ENCODE data around the gene PEX16.
A peak's percentile ranks its signal among the peaks of the same experiment; 100 is the strongest.

PEX16 gene

DNA sequence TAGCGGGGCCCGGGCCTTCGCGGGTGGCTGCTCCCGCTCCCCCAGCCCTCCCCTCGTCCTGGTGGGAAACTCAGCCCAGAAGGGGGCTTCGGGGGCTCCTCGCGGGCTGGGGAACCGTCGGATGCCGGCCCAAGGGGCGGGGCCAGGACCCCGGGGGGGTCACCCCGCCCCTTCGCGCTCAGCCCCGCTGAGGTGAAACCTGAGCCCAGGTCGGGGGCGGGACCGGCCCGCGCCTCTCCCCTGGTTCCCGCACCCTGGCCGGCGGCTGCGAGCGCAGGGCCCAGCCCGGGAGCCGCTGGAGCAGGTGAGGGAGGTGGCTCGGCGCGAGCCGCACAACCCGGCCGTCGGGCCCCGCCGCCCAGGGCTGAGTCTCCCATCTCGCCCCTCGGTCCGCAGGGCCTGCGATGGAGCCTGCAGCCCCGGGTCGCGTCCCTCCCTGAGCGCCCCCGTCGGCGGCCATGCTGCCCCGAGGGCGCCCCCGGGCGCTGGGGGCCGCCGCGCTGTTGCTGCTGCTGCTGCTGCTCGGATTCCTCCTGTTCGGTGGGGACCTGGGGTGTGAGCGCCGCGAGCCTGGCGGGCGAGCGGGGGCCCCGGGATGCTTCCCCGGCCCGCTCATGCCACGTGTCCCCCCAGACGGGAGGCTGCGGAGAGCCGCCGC lies 4.9 kb upstream of the PEX16 start, which contains the start of gene LARGE2:
LARGE2 (plus strand) TSS at position 232 of the 658 bp plus-strand sequence; CDS start at position 459, 227 bp downstream.
- TF ChIP-seq, protein P1, sequence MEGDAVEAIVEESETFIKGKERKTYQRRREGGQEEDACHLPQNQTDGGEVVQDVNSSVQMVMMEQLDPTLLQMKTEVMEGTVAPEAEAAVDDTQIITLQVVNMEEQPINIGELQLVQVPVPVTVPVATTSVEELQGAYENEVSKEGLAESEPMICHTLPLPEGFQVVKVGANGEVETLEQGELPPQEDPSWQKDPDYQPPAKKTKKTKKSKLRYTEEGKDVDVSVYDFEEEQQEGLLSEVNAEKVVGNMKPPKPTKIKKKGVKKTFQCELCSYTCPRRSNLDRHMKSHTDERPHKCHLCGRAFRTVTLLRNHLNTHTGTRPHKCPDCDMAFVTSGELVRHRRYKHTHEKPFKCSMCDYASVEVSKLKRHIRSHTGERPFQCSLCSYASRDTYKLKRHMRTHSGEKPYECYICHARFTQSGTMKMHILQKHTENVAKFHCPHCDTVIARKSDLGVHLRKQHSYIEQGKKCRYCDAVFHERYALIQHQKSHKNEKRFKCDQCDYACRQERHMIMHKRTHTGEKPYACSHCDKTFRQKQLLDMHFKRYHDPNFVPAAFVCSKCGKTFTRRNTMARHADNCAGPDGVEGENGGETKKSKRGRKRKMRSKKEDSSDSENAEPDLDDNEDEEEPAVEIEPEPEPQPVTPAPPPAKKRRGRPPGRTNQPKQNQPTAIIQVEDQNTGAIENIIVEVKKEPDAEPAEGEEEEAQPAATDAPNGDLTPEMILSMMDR (conservative IDR thresholded peaks at IDR 0.05; ENCODE audit: low read depth, low read length), result no peak
- DNase-seq (ENCODE audit: low read depth), result no peak
- peak within 1 kb of the TSS; percentile 29 for H3K4me3 ChIP-seq (ENCODE audit: low read length)

DNA sequence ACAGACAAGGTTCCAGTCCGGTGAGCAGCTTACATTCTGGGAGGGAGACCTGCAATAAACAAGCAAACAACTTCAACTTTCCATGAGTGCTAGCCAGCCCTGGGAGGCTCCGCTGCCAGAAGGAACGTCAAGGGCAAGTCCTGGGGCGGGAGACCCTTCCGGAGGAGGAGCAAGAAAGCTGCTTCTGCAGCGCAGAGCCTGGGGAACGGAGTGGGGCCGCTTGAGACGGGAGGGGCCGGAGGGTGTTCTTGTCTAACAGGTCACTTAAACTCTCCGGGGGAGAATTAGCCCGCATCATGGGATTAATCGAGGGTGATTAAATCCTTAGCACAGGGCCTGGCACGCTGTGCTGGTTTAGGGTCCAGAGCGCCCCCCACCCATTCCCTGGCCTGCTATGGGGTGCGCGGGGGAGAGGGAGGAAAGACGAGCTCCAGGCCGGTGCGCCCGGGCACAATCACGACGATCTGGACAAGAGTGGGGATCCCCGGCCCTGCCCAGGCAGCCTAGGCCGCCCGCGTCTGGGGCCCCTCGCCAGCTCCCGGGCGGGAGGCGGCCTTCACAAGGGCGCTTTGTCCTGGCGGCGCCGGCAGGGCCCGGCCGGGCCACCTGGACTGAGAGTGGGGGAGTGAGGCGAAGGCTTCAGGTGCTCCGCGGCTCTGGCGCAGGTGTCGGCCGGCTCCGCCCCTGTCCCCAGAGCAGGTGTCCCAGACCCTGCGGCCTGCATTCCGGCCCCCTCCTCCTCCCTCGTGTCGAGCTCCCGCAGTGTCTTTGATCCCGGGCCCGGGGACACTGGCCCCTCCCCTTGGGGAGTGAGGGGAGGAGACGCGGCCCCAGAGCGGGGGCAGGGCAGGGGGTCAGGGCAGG lies 4.1 kb upstream of the PEX16 start:
- TF ChIP-seq, protein P1 (conservative IDR thresholded peaks at IDR 0.05; ENCODE audit: low read depth, low read length), result no peak
- peak; percentile 5 for DNase-seq (ENCODE audit: low read depth)
- peak overlapping the region; percentile 29 for H3K4me3 ChIP-seq (ENCODE audit: low read length)

DNA sequence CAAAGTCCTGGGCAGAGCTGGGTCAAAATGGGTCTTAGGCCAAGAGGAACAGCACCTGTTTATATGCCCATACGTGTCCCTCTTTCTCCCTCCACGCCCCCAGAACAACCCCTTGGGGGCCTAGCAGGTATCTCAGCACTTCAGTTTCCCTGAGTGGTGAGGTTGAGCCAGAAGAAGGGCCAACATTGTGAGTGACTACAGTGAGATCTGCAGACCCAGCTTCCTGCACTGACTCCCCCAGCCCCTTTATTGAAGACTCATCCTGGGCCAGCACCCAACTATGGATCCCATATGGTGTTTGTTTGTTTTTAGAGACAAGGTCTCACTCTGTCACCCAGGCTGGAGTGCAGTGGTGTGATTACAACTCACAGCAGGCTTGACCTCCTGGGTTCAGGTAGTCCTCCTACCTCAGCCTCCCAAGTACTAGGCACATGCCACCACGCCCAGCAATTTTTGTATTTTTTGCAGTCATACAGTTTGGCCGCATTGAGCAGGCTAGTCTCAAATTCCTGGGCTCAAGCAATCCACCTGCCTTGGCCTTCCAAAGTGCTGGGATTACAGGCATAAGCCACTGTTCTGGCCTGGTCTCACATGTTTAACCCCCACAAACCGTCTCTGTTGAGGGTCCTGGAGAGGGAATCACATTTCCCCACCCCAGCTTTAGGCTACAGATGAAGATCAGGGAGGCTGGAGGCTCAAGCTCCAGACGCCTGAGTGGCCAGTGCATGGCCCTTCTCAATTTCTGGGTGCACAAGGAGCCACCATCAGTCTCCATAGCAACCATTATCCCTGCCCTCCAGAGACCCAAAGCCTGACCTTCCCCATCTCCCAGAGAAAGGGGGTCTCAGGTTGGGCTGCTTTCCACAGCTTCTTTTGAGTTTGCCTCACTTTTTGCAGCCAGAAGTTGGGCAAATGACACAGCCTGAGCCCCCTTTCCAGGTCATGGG lies 3.1 kb upstream of the PEX16 start:
- H3K4me3 ChIP-seq (ENCODE audit: low read length), result no peak overlapping the region
- DNase-seq (ENCODE audit: low read depth), result no peak
- TF ChIP-seq, protein P1 (conservative IDR thresholded peaks at IDR 0.05; ENCODE audit: low read depth, low read length), result no peak

DNA sequence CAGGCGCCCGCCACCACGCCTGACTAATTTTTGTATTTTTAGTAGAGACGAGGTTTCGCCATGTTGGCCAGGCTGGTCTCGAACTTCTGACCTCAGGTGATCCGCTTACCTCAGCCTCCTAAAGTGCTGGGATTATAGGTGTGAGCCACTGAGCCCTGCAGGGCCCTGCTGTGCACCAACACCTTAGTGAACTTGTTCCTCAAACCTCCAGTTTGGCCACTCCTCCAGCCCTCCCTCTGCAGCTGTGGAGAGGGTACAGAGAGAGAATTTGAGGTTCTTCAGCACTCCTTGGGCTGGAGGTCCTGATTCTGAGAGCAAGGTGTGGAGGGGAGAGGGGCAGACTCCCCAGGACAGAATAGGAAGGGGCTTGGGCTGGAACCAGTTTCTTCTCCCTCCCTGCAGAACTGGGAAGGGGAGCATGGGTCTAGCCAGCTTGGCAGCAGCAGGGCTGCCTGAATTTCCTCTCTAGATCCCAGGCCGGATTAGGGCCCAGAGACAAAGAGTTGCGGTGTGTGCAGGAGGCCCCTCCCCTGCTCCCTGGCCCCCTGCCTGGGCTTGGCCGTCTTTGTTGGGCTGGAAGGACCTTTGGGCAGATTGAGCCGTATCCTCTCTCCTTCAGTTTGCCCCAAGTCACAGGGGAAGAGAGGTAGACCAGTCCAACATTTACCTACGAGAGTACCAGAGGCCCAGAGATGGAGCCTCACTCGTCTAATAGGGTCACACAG lies 2.3 kb upstream of the PEX16 start:
- TF ChIP-seq, protein P1 (conservative IDR thresholded peaks at IDR 0.05; ENCODE audit: low read depth, low read length), result no peak
- no peak for DNase-seq (ENCODE audit: low read depth)
- H3K4me3 ChIP-seq (ENCODE audit: low read length), result no peak overlapping the region

DNA sequence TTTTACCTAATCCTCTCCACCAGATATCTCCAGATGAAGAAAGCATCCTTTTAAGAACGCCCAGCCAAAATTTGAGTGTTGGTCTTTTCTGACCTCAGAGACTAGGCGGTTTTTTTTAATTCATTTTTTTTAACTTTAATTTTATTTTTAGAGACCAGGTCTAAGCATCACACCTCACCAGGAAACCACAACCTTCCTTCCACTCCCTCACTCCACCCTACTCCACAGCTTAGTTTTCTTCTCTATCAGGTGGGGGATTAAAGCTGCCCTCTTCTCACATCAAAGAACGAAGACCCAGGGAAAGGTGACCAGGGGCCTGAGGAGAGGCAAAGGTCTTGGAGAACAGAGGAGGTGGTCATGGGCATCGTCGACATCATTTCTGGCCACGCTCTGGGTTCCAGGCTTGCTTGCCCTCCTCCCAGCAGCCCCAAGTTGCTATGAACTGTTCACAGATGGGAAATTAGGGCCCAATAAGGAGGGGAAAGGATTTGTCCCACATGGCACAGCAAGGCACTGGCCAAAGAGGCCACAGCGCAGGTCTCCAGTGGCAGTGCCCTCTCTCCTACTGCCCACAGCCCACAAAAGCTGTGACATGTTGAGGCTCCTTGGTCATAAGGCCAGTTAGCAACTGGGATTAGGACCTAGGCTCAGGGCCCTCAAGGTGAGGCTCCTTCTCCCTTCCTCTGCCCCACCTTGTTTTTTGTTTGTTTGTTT lies 1.4 kb upstream of the PEX16 start:
- no peak for DNase-seq (ENCODE audit: low read depth)
- H3K4me3 ChIP-seq (ENCODE audit: low read length), result no peak overlapping the region
- TF ChIP-seq, protein P1 (conservative IDR thresholded peaks at IDR 0.05; ENCODE audit: low read depth, low read length), result no peak
